Activated T-cell treated with anti-CD3 and anti-CD28 coated beads for 48 hours (primary cell): ENCODE data around the gene EXOC8.

Experiments used
- DNase-seq: peaks from one replicate; pipeline ENCODE4 v3.0.0-alpha.2; 2020; ENCODE audit warnings: low read depth

EXOC8 gene

GRCh38 chr1:231313661-231314060 lies 24.0 kb downstream of the EXOC8 start:
- no peak for DNase-seq

GRCh38 chr1:231312432-231312788 lies 25.2 kb downstream of the EXOC8 start:
- no peak for DNase-seq

- DNase-seq = no peak
These were observed 25.8 kb downstream of the EXOC8 start for GRCh38 chr1:231311720-231312431.

- DNase-seq = no peak
These were observed 27.2 kb downstream of the EXOC8 start for GRCh38 chr1:231310391-231310934.

DNA sequence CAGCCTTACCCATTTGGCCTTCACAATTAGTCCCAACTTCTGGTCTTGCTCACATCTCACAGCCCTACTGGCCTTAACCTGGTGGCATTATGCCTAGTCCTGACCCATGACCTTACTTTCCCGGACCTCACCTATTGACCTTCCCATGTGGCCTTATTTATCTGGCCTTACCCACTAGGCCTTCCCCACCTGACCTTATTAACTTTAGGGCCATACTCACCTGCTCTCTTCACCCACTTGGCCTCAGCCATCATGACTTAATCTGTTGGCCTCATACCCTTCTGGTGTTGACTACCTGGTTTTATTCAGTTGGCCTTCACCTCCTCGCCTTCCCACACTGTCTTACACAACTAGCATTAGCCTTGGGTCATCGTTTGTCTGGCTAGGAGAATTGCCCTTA lies 35.7 kb downstream of the EXOC8 start:
- no peak for DNase-seq

GRCh38 chr1:231295938-231296337 lies 41.7 kb downstream of the EXOC8 start:
- no peak for DNase-seq

GRCh38 chr1:231286603-231287002 lies 51.0 kb downstream of the EXOC8 start:
- no peak for DNase-seq

GRCh38 chr1:231284441-231284840 lies 53.2 kb downstream of the EXOC8 start:
- DNase-seq = no peak
